HepG2 (cell line): ENCODE results near the gene GINS2. TPM values are rescaled to one million over a fixed set of nuclear protein-coding genes. Genes with fewer than 3 reads are reported as not detected.

ENCODE experiments used
- ATAC-seq: fragments of 200-7000 bp; cut with Tn5 transposase; 3 replicates; pipeline ENCODE4 v1.9.1; 2020; ENCODE audit warnings: mild to moderate bottlenecking, moderate library complexity
- BruUV-seq: library from RNA; stranded (reverse); fragments of 400-500 nt; replicated peaks from 2 replicates; lab custom pipeline; 2021; lab: Mats Ljungman, UMichigan
- CTCF ChIA-PET: fragments of 300-600 bp; formaldehyde crosslinking; extraction: SDS; loops from one replicate; lab custom pipeline; 2021; ENCODE audit warnings: low total read pairs, inconsistent platforms, low intra/inter-chr PET ratio; lab: Yijun Ruan, JAX
- POLR2A ChIA-PET: fragments of 350-600 bp; sonication (Branson Sonifier 250); formaldehyde crosslinking; loops from one replicate; lab custom pipeline; 2020; ENCODE audit warnings: antibody characterized with exemption, inconsistent platforms; lab: Yijun Ruan, JAX
- DNase-seq: peaks from one replicate; pipeline ENCODE4 v3.0.0-alpha.2; 2015; ENCODE audit warnings: low spot score
- FAIRE-seq: peaks from 3 replicates; lab custom pipeline; 2011; peaks lifted over from hg19 to GRCh38; lab: Jason Lieb, UNC
- H2AFZ ChIP-seq: one replicate; pipeline ENCODE4 v1.6.1; 2011; ENCODE audit warnings: low read length, inconsistent platforms
- H3K27ac ChIP-seq: fragments of 300-600 bp; 3 replicates; pipeline ENCODE4 v1.8.0; 2011; ENCODE audit warnings: mixed run types, mild to moderate bottlenecking, mixed read lengths, low read length, inconsistent platforms; ENCODE audit not compliant: insufficient read depth; ENCODE audit errors: extremely low read length
- H3K27me3 ChIP-seq, 2 experiments: fragments of 200-600 bp in 1 of 2; 2 replicates in 1 of 2; 3 replicates in 1 of 2; pipeline versions ENCODE4 v1.6.0 to v1.8.0; 2011; ENCODE audit warnings: low read length in 2 of 2, mild to moderate bottlenecking in 2 of 2, moderate library complexity in 2 of 2, inconsistent platforms in 1 of 2; ENCODE audit not compliant: insufficient read depth in 2 of 2, control insufficient read depth in 1 of 2
- H3K36me3 ChIP-seq, 2 experiments: fragments of 200-600 bp in 1 of 2; replicated peaks in 1 of 2; 2 replicates in 1 of 2; 3 replicates in 1 of 2; pipeline versions ENCODE4 v1.5.1 to v1.8.0; 2011; ENCODE audit warnings: low read length in 2 of 2, inconsistent platforms in 1 of 2; ENCODE audit not compliant: insufficient read depth in 2 of 2, control insufficient read depth in 1 of 2
- H3K4me1 ChIP-seq: 2 replicates; pipeline ENCODE4 v1.5.1; 2012; ENCODE audit warnings: low read length, inconsistent platforms; ENCODE audit not compliant: insufficient read depth
- H3K4me2 ChIP-seq: 2 replicates; pipeline ENCODE4 v1.6.0; 2011; ENCODE audit warnings: low read depth, low read length, inconsistent platforms
- H3K4me3 ChIP-seq, 3 experiments: fragments of 200-600 bp in 1 of 3; sonication (generic), shearing (Covaris generic) in 1 of 3; replicated peaks in 1 of 3; 2 replicates each; pipeline ENCODE4 v1.5.1; 2011 to 2016; ENCODE audit warnings: low read length in 3 of 3, inconsistent platforms in 2 of 3, low read depth in 2 of 3, mild to moderate bottlenecking in 2 of 3, control low read depth in 1 of 3, mixed read lengths in 1 of 3; ENCODE audit not compliant: insufficient read depth in 1 of 3
- H3K79me2 ChIP-seq: one replicate; pipeline ENCODE4 v1.6.1; 2011; ENCODE audit warnings: low read length, inconsistent platforms; ENCODE audit not compliant: insufficient read depth
- H3K9ac ChIP-seq: 2 replicates; pipeline ENCODE4 v1.6.0; 2011; ENCODE audit warnings: mild to moderate bottlenecking, low read depth, low read length, inconsistent platforms; ENCODE audit not compliant: insufficient read depth
- H3K9me3 ChIP-seq: 2 replicates; pipeline ENCODE4 v1.5.1; 2012; ENCODE audit warnings: mild to moderate bottlenecking, low read length
- H4K20me1 ChIP-seq: 2 replicates; pipeline ENCODE4 v1.6.0; 2011; ENCODE audit warnings: inconsistent platforms, mild to moderate bottlenecking, low read length, moderate library complexity; ENCODE audit not compliant: insufficient read depth
- AGO2 ChIP-seq: fragments of 200-400 bp; formaldehyde crosslinking; optimal IDR thresholded peaks from 2 replicates; pipeline ENCODE3; 2017; ENCODE audit warnings: mild to moderate bottlenecking, low read depth, low read length, moderate library complexity
- BCL3 ChIP-seq: sonication (generic); formaldehyde crosslinking; IDR thresholded peaks from 2 replicates; pipeline ENCODE4 v1.5.1; 2020; ENCODE audit warnings: mild to moderate bottlenecking, missing genetic modification reagents, moderate library complexity
- CSRNP1 ChIP-seq: sonication (generic); formaldehyde crosslinking; IDR thresholded peaks from 2 replicates; pipeline ENCODE4 v1.8.1; 2023; ENCODE audit warnings: mild to moderate bottlenecking, missing genetic modification reagents
- POGK ChIP-seq: sonication (generic); formaldehyde crosslinking; conservative IDR thresholded peaks from 2 replicates; pipeline ENCODE4 v1.8.0; 2022; ENCODE audit warnings: mild to moderate bottlenecking, moderate library complexity, missing genetic modification reagents
- WGBS: methylation state at CpG from one replicate; pipeline ENCODE4 v1.1.6; 2017; ENCODE audit warnings: low lambda C conversion rate; 5-methylcytosine and 5-hydroxymethylcytosine counted together
- in situ Hi-C: cut with HindIII; loops from 2 replicates; pipeline ENCODE4 v1.10.0; 2017; ENCODE audit warnings: low pct_unique_long_range_greater_than_20kb; ENCODE audit not compliant: extremely low pct_ligation_motif_present
- intact Hi-C: fragments of 100-400 bp; cut with micrococcal nuclease; formaldehyde crosslinking; loops from one replicate; pipeline ENCODE4 v1.10.0; 2022; ENCODE audit not compliant: unreplicated experiment
- polyA plus RNA-seq, 8 experiments: library from polyadenylated mRNA; depleted of rRNA in 3 of 8; stranded (reverse) in 7 of 8; unstranded in 1 of 8; fragments of >200 nt; fragmentation: Illumina TruSeq in 4 of 8; extraction: Trizol in 4 of 8; gene quantifications; 2 replicates each; pipeline versions ENCODE4 v1.2.1 to v1.2.3, GENCODE V29; 2011 to 2016; ENCODE audit warnings: low read depth in 4 of 8, missing spikeins in 1 of 8, mixed read lengths in 1 of 8; ENCODE audit not compliant: insufficient read depth in 1 of 8
- total RNA-seq, 5 experiments: library from RNA; depleted of rRNA; stranded (reverse); fragments of >200 nt; fragmentation: Illumina TruSeq; extraction: Trizol; gene quantifications; 2 replicates each; pipeline ENCODE4 v1.2.3, GENCODE V29; 2016; ENCODE audit warnings: low read depth in 1 of 5

GINS2 gene
- total and polyA plus RNA-seq, 2 of the 13 experiments (the other 11 are each of a cell fraction or from before 2014, with no cell fraction given) = 10.6 to 48.3 TPM

- H4K20me1 ChIP-seq = peaks cover 93% of the 10 kb centered on the region; the same call in 1 of the 2 replicates
- ATAC-seq = no peak; the same call in 2 of the 3 replicates
- H3K27ac ChIP-seq = no peak overlapping the region
- ChIA-PET POLR2A (no interaction called here), CTCF (no interaction called here)
- 99% methylated on average over 26 of the region's 35 CpGs for WGBS
- peaks cover 13% of the 10 kb centered on the region for H3K4me1 ChIP-seq
- H3K9me3 ChIP-seq = no peaks in the 10 kb centered on the region
- H3K9ac ChIP-seq = no peak overlapping the region
- no peaks in the 10 kb centered on the region for H3K27me3 ChIP-seq
- peaks cover 55% of the 10 kb centered on the region for H3K79me2 ChIP-seq
- no peak overlapping the region for H3K4me3 ChIP-seq
- peaks cover 37 to 76% of the 10 kb centered on the region in 2 experiments for H3K36me3 ChIP-seq
- in situ Hi-C loops (no loop called here), intact Hi-C loops (no loop called here)
- BruUV-seq = no TSS peak
- H2AFZ ChIP-seq = no peak overlapping the region
- DNase-seq = no peak
- TF ChIP-seq POGK (CRISPR knock-in tag) (no peak), BCL3 (no peak), AGO2 (peak; percentile 76), CSRNP1 (no peak)
- no peak overlapping the region for H3K4me2 ChIP-seq
- no peak for FAIRE-seq
Observed at GRCh38 chr16:85639529-85640253, 49.1 kb downstream of the GINS2 start.
